ENCODE measurements around the gene CACNA1E. TPM values are rescaled to one million over a fixed set of nuclear protein-coding genes. Genes with fewer than 3 reads are reported as not detected.

CACNA1E gene
- total and polyA plus RNA-seq, 2 of the 13 experiments (the other 11 are each of a cell fraction or from before 2014, with no cell fraction given) = not detected

GRCh38 chr1:181680871-181681270 is 197.6 kb downstream of the CACNA1E start (continued):
- no peak for TF ChIP-seq ZBTB2 (CRISPR knock-in tag; IDR thresholded peaks at IDR 0.05; ENCODE audit: low read depth)
- TF ChIP-seq ATF7 (IDR thresholded peaks at IDR 0.05) = no peak
- no peak for TF ChIP-seq ATF7 (CRISPR knock-in tag; IDR thresholded peaks at IDR 0.05)

- intact Hi-C loops (cut with micrococcal nuclease; ENCODE audit: unreplicated experiment) = loop anchor here (5.0 kb wide), 1 partner anchor 322 kb away; no protein-coding TSS in a partner anchor
- Histone ChIP-seq H4K20me1 (ENCODE audit: insufficient read depth, low read length) (no peaks in the 10 kb centered on the region), H3K36me3 (replicated peaks in 1 of 2; ENCODE audit: control insufficient read depth in 1 of 2, insufficient read depth in 2 of 2, low read length in 2 of 2) (no peaks in the 10 kb centered on the region), H3K27me3 (ENCODE audit: control insufficient read depth in 1 of 2, insufficient read depth in 2 of 2, low read length in 2 of 2) (0 out of 5 replicates have a peak, but pooled peaks cover 0 to 5% of the 10 kb centered on the region in 2 experiments), H3K4me3 (replicated peaks in 1 of 3; ENCODE audit: insufficient read depth in 1 of 3, low read depth in 2 of 3, low read length in 3 of 3) (no peak overlapping the region), H2AFZ (ENCODE audit: low read length) (no peak overlapping the region), H3K9me3 (ENCODE audit: low read length) (no peaks in the 10 kb centered on the region), H3K4me2 (ENCODE audit: low read depth, low read length) (no peak overlapping the region), H3K4me1 (ENCODE audit: insufficient read depth, low read length) (no peaks in the 10 kb centered on the region), H3K27ac (ENCODE audit: extremely low read length, insufficient read depth, low read length) (no peak overlapping the region), H3K9ac (ENCODE audit: insufficient read depth, low read depth, low read length) (no peak overlapping the region), H3K79me2 (ENCODE audit: insufficient read depth, low read length) (no peaks in the 10 kb centered on the region)
- 0% methylated on average over 2 of the region's 2 CpGs for WGBS (ENCODE audit: low lambda C conversion rate)
- ChIA-PET CTCF (ENCODE audit: low intra/inter-chr PET ratio, low total read pairs) (no interaction called here), POLR2A (no interaction called here)
- TF ChIP-seq FOXJ3 (CRISPR knock-in tag; IDR thresholded peaks at IDR 0.05; ENCODE audit: borderline replicate concordance) = no peak
- no peak for TF ChIP-seq ONECUT2 (CRISPR knock-in tag; IDR thresholded peaks at IDR 0.05)
- no peak for TF ChIP-seq ZNF574 (CRISPR knock-in tag; IDR thresholded peaks at IDR 0.05)
- no peak for TF ChIP-seq BRD4 (CRISPR knock-in tag; IDR thresholded peaks at IDR 0.05)
- TF ChIP-seq ZNF503 (CRISPR knock-in tag; IDR thresholded peaks at IDR 0.05) = no peak
- TF ChIP-seq JARID2 (CRISPR knock-in tag; IDR thresholded peaks at IDR 0.05; ENCODE audit: insufficient replicate concordance) = no peak
- TF ChIP-seq ZNF703 (CRISPR knock-in tag; IDR thresholded peaks at IDR 0.05; ENCODE audit: borderline replicate concordance) = no peak
- TF ChIP-seq ATF7 (IDR thresholded peaks at IDR 0.05) = no peak
- TF ChIP-seq ATF7 (CRISPR knock-in tag; IDR thresholded peaks at IDR 0.05) = no peak
- no peak for TF ChIP-seq MXD1 (CRISPR knock-in tag; IDR thresholded peaks at IDR 0.05)
- no peak for TF ChIP-seq PBX2 (CRISPR knock-in tag; IDR thresholded peaks at IDR 0.05)
- TF ChIP-seq BRCA1 (CRISPR knock-in tag; IDR thresholded peaks at IDR 0.05) = no peak
- TF ChIP-seq HDAC1 (CRISPR knock-in tag; IDR thresholded peaks at IDR 0.05) = no peak
- TF ChIP-seq MEF2D (CRISPR knock-in tag; IDR thresholded peaks at IDR 0.05) = no peak
- DNase-seq (ENCODE audit: low spot score) (no peak), FAIRE-seq (no peak), ATAC-seq (no peak)
- no TSS peak for BruUV-seq (replicated peaks)
- in situ Hi-C loops (cut with HindIII; ENCODE audit: extremely low pct_ligation_motif_present, low pct_unique_long_range_greater_than_20kb) = no loop called here
Observed at GRCh38 chr1:181685211-181685610, 201.9 kb downstream of the CACNA1E start.

All from HepG2 (cell line).